Stimulated activated CD4-positive, alpha-beta T cell treated with anti-CD3 and anti-CD28 coated beads, Interleukin-4, amount 100 ng/mL, for 24 hours (primary cell): ENCODE results near the gene TRABD.

ENCODE experiments used
- DNase-seq: peaks from one replicate; pipeline ENCODE4 v3.0.0-alpha.2; 2020

Gene TRABD

DNA sequence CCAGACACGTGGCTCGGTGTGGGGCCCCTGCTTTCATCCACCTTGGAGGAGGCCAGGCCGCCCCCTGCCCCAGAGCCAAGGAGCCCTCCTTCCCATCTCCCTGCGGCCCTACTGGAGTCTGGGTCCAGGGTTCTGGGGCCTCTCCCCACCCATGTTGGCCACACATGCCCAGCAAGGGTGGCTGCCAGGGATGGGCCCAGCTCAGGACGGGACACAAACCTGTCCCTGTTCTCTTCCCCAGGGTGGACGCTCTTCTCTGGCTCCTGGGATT is 10.6 kb upstream of the TRABD start:
- no peak for DNase-seq

DNA sequence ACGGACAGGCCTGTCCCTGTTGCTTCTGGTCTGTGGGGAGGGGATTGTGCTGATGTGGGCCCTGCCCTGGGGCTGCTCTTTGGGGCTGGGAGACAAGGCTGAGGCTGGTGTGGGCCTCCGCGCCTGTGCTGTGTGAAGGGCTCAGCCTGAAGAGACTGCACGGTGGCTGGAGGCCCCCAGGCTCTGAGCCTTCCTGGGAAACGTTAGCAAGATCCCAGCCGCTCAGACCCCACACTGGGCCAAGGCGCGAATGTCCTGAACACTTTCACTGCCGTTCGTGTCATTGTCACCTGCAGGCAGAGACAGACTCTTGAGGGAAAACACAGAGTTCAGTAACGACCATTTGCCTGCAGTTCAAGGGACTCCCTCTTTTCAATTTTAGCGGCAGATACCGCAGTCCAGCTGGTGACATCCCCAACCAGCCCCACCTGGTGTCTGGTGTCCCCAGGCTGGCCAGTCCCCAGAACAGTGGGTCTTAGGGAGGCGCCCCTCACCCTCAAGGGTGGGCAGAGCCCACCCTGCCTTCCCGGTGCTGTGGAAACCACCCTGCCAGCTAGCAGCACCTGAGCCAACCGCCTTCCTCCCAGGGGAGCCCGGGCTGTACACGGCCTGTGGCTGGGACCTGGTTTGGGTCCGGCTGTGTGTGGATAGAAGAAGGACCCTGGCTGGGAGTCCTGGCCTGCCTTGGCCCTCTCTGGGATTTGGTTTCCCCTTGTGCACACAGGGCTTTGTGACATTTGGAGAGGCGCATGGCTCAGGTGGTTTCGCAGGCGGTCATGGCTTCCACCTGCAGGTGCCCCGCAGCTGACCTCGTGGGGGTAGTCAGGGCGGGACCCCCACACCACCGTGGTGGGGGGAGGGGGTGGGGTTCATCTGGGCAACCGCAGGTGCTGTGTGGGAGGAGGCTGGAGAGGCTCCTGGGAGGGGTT is 9.5 kb upstream of the TRABD start:
- no peak for DNase-seq

DNA sequence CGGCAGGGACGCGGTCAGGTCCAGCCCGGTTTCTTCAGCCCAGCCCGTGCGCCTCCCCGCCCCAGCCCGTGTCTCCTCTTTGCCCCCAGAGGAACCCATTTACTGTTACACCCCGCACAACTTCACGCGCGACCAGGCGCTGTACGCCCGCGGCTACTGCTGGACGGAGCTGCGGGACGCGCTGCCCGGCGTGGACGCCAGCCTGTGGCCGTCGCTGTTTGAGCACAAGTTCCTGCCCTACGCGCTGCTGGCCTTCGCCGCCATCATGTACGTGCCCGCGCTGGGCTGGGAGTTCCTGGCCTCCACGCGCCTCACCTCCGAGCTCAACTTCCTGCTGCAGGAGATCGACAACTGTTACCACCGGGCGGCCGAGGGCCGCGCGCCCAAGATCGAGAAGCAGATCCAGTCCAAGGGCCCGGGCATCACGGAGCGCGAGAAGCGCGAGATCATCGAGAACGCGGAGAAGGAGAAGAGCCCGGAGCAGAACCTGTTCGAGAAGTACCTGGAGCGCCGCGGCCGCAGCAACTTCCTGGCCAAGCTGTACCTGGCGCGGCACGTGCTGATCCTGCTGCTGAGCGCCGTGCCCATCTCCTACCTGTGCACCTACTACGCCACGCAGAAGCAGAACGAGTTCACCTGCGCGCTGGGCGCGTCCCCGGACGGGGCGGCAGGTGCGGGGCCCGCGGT is 8.7 kb upstream of the TRABD start:
- DNase-seq = no peak

DNA sequence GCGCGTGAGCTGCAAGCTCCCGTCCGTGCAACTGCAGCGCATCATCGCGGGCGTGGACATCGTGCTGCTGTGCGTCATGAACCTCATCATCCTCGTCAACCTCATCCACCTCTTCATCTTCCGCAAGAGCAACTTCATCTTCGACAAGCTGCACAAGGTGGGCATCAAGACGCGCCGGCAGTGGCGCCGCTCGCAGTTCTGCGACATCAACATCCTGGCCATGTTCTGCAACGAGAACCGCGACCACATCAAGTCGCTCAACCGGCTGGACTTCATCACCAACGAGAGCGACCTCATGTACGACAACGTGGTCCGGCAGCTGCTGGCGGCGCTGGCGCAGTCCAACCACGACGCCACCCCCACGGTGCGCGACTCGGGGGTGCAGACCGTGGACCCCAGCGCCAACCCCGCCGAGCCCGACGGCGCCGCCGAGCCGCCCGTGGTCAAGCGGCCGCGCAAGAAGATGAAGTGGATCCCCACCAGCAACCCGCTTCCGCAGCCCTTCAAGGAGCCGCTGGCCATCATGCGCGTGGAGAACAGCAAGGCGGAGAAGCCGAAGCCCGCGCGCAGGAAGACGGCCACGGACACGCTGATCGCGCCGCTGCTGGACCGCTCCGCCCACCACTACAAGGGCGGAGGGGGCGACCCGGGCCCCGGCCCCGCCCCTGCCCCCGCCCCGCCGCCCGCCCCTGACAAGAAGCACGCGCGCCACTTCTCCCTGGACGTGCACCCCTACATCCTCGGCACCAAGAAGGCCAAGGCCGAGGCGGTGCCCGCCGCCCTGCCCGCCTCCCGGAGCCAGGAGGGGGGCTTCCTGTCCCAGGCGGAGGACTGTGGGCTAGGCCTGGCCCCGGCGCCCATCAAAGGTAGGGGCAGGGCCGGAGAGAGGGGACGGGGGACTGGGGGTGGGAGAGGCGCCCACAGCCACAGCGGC is 7.9 kb upstream of the TRABD start:
- DNase-seq = no peak

DNA sequence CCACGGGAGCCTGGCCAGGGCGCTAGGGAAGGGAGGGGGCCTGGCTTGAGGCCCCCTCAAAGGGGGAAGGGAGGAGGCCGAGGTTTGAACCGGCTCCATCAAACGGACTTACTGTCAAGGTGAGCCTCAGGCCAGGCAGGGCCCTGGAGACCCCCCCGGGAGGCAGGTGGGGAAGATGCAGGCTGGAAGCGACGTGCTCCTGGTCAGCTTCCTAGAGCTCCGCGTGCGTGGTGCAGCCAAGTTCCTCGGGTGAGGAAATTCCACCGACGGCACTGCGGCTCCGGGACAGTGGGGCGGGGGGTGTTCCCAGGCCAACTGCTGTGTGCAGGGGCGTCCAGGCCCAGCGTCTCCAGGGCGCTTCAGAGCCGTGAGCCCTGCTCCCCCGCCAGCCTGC is 7.2 kb upstream of the TRABD start:
- DNase-seq = no peak

DNA sequence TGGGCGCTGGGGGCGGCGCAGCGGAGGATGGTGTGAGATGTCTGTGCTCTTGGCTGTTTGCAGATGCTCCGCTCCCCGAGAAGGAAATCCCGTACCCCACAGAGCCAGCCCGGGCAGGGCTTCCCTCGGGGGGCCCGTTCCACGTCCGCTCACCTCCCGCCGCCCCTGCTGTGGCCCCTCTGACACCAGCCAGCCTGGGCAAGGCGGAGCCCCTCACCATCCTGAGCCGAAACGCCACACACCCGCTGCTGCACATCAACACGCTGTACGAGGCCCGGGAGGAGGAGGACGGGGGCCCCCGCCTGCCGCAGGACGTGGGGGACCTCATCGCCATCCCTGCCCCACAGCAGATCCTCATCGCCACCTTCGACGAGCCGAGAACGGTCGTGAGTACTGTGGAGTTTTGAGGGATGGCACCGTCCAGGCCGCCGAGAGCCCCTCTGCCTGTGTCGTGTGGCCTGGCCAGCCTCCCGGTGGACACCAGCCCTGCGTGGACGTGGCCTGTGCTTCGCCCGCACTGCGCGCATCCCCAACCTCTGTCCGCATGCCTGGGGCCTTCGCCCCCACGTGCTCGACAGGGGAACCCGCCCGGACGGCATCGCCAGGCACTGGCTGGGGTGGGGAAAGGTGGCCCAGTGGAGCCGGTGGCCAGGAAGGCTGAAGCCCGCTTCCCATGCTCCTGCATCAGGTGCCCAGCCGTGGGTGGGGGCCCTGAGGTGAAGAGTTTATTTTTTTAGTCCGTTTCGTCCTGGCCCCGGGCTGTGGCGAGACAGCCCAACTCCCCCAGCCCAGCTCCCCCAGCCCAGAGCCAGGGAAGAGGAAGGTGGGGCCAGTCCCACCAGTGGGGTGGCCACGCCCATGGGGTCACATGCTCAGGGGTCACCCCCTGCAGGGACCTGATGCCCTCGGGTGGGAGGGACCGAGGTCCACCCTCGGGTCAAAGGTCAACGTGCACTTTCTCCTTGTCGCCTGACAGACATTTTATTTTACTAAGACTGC is 6.5 kb upstream of the TRABD start:
- no peak for DNase-seq

DNA sequence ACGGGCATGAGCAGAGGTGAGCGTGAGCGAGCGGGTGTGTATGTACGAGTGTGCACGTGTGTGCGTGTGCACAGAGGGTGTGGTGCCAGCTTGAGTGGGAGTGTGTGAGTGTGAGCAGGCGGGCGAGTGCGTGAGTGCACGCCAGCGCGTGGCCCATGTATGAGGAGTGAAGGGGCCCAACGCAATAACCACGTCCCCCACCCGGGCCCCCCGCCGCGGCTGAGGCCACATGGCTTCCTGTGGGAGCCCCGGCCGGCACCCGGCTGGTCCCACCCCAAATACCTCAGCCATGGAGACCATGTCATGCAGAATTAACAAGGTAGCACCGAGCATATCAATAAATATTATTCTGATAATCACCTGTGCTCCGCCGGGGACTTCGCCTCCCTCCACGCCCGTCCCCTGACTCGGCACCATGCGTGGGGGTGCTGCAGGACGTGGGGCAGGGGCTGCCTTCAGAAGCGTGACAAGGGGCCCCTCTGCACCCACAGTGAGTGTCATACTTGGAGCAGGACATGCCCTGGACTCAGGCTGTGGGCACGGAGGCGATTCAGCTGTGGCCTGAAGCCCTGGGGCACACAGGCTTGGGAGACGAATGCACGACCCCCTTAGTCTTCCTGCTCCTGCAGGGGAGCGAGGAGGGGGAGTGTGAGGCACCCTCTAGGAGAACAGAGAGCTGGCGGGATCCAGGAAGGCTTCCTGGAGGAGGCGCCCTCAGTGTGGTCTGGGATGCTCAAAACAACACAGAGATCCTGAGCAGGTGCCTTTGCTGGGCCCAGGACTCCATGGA is 5.6 kb upstream of the TRABD start:
- no peak for DNase-seq

DNA sequence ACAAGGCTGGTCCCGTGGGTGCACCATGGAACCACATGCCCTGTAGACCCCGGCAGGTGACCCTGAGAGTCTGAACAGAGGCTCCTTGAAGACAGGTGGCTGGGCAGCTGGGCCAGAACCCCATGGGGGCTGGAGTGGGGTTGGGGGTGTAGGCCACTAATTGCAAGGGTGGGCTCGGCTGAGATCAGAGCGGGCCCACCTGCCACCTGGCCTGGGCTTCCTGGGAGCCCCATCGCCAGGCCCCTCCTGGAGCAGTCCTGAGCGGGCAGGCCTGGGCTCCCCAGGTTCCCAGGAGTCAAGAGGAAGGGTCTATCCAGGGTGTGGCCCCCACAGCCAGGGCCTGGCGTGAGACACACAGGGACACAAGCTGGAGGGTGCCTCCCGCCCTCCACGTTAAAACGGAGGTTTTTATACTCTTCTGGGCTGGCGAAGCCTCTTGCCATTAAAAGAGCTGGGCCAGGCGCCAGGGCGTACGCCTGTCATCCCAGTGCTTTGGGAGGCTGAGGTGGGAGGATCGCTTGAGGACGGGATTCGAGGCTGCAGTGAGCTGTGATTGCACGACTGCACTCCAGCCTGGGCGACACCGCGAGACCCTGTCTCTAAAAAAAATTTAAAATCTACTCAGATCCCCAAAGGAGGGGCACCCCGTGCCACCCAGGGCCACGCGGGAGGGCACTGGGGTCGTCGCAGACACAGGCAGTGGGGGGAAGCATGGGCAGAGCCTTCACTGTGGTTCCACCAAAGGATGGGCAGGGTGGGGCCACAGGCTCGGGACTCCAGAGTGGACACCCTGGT is 4.8 kb upstream of the TRABD start:
- no peak for DNase-seq

DNA sequence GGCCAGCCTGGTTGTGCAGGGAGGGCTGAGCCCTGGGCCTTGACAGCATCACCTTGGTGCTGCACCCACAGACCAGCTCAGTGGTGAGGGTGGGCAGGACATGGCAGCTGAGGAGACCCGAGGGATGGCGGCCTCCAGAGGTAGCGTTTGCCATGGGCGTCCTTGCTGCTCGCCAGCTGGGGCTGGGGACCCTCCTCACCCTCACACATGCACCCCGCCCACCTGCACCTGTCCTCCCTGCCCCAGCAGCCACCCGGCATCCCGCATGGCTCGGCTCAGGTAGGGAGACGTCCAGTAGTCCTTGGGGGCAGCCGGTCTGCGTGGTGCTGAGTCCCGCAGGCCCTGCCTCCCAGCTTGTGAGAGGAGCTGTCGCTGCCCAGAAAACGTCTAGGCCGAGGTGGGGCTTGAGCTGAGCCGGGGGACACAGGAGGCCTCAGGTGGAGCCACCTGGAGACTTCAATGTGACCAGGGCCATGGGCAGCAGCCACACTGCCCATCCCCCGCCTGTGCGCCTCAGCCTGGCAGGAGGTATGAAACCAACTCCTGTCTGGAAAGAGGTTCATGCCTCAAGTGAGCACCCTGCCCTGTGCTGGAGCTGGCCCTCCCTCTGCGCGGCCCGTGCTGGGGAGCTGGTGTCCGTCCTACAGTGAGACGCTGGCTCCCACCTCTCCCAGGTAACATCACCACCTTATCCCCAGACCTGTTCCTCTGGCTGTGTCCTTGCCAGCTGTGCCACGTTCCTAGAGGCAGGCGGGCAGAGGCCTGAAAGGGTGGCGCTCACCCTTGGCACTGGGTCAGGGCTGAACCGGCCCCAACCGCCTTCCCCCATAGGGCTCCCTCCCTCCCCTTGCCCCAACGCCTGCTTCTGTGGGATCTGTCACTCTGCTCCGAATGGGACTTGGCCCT is 3.3 kb upstream of the TRABD start:
- no peak for DNase-seq

DNA sequence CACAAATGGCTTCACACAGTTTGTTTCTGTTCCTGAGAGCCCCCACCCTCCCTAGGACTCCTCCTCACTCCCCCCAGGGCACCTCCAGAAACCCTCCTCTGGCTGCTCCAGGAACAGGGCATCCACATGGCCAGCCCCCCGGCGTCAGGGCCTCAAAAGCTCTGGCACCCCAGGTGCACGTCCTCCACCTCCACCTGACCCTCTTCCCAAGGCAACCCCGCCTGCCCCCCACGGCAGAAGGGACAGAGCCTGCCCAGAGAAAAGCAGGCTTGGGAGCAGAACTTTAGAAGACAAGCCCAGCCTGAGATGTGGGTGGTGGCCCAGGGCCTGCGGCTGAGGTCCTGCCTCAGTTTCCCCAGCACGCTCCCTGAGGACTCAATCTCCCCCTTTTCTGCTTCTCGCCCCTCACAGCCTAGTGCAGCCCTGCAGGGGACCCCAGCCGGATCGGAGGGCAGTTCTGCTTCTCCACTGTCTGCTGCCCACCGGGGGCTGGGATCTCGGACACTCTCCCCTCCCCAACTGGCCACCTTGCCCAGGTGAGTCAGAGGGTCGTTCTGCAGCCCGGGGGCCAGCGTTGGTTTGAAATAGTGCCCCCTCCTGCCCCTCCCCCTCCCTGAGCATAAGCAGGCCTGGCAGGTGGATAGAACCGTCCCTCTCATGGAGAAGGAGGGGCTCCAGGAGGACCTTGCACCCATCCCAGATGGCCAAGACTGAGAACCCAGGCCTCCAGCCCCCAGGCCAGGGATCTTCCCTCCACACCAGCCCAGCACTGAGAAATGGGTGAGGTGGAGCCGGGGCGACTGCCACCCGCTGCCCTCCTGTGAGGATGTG is 2.4 kb upstream of the TRABD start:
- DNase-seq = no peak

DNA sequence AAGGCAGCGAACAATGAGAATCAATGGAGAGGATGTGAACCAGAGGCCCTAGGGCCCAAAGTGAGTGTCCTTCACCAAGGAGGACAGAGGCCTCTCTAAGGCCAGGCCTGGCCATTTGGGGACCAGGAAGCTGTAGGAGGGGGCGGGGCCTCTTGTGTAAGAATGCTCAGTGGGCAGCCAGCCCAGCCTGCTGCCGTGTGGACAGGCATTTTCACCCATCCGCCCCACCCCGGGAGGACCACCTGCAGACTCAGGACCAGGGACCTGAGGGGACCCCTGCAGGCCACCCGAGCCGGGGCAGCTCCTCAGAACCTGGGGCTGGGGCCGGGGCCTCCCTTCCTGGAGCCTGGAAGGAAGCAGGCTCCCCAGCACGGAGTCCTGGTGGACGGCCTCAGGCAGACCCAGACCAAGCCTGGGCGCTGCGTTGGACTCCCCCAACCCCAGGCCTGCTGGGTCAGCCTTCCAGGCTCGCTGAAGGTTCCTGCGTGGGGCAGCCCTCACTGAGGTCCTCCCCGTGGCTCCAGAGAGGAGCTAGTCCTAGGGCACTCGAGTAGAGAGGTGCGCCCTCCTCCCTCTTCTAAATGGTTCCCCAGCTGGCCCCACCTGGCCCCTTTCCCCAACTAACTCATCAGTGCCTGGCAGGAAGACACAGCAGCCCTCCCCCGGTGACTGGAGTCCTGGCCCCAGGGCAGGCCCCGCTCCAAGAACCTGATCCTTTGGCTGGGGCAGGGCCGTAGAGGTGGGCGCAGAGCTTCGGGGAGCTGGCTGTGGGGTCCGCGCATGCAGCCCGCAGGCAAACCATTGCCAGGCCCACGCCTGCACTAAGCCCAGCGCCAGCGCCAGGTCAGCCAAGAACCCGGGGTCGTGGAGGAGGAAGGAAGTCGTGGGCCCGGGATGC is 1.5 kb upstream of the TRABD start:
- no peak for DNase-seq

DNA sequence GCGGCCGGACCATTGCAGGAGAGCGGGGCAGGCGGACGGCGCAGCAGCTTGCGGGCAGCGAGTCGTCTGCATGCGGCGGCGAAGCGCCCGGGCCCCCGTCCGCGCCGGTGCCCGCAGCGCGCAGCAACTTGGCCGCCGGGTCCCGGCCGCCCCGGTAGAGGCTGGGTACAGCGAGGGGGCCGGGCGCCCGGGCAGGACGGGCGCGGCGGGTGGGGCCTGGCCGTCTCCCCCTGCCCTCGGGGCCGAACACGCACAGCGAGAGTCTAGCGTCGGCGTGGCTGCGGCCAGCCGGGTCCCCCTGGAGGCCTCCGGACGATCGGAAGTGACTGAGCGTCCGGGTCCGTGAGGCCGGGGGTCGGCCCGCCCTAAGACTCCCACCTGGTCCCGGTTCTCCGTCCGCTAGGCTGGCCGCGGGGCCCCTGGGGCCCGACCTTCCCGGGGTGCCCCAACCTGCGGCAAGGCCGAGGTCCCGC is 775 bp upstream of the TRABD start:
- DNase-seq = no peak

DNA sequence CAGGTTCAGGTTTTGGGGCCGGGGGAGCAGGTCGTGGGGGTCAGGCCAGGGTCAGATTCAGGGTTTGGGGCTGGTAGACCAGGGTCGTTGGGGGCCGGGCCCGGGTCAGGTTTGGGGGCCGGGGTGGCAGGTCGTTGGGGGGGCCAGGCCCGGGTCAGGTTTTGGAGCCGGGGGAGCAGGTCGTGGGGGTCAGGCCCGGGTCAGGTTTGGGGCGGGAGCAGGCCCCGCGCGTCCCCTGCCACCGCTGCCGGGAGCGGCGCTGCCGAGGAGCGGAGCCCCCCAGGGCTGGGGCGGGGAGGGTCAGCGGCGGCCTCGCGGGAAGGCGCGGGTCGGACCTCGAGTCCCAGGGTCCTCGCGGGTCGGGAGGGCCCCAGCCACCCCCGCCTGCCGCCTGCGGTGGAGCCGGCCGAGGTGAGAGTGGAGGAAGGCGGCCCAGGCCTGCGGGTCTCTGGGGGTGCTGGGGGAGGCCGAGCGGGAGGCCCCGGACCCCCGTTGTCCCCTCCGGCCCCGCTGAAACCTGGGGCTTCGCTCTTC is 535 bp downstream of the TRABD start:
- no peak for DNase-seq

DNA sequence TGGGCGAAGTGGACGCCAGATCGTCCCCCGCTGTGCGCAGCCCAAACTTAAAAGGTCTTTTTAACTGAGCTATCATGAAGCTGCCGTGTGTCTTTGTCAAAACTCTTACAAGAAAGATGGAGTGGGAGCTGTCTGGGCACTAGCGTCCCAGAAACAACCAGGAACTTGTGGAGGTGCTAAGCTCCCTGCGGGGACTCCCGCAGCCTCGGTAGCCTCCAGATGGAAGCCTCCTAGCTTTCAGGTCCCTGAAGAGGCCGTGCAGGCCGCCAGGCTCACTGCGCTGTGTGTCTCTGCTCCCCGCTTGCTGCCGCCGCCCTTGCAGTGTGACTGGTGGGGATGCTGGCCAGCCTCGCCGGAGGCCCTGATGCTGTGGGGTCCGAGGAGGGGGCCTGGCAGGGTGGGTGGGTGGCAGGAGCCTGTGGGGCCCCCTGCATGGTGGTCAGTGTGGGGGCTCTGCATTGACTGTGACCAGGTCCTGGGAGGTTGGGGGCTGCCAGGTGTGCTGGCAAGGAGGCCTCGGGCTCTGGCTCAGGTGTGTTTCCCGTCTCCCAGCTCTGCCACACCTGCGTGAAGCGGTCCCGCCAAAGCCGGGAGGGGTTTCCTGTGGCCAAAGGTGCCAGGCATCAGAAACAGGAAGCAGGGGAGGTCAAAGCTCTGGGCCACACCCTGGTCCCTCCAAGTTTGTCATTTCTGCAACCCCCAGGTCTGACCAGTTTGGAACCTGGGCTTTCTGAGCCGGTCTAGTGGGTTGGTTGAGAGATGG is 1.2 kb downstream of the TRABD start:
- DNase-seq = no peak

DNA sequence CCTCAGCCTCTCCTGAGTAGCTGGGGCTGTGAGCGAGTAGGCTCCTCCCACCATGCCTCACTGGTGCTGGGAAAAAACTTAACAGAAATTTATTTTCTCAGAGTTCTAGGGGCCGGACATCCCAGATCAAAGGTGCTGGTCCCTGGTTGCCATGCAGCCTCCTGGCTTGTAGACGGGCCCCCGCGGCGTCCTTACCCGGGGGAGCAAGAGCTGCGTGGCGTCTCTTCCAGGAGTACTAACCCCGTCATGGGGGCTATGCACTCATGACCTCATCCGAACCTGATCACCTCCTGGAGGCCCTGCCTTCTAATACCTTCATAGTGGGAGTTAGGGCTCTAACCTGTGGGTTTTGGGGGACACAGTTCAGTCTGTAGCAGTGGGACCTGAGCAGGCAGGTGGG is 2.6 kb downstream of the TRABD start:
- DNase-seq = no peak

DNA sequence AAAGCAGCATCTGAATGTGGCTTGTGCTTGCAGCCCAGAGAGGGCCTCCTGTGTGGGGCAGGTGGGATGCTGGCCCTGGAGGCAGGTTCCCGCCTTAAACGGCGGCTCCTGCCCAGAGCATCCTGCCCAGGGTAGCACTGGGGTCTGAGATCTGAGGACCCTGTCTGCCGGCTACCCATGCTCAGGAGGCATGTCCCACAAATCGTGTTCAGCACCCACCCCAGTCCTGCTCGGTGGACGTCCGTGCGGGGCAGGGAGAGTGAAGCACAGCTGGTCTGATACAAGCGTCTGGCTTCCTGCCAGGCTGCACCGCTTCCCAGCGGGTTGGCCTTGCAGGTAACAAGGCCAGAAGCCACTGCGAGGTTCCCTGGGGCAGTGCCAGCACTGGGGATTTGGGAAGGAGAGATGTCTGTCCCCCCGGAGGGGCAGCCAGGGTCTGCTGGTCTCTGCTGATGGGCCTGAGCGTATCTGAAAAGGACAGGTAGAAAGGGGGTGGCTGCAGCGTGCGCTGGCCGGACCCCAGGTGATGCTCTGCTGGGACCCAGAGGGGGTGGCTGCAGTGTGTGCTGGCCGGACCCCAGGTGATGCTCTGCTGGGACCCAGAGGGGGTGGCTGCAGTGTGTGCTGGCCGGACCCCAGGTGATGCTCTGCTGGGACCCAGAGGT is 3.6 kb downstream of the TRABD start:
- DNase-seq = no peak
